Kidney capillary endothelial cell (primary cell): ENCODE results near the gene GBGT1.

ENCODE experiments used
- DNase-seq: peaks from one replicate; pipeline ENCODE4 v3.0.0-alpha.2; 2018; ENCODE audit warnings: low spot score

Gene GBGT1

GRCh38 chr9:133143639-133144141, 20.0 kb downstream of the GBGT1 start:
- DNase-seq, result no peak

GRCh38 chr9:133142684-133143622, 20.8 kb downstream of the GBGT1 start:
- no peak for DNase-seq

- DNase-seq, result no peak
These were observed 21.7 kb downstream of the GBGT1 start for GRCh38 chr9:133141833-133142595.

GRCh38 chr9:133140606-133141005, 23.1 kb downstream of the GBGT1 start:
- DNase-seq, result no peak

GRCh38 chr9:133140174-133140505, 23.6 kb downstream of the GBGT1 start:
- no peak for DNase-seq

GRCh38 chr9:133139246-133140173, 24.2 kb downstream of the GBGT1 start:
- DNase-seq, result no peak

GRCh38 chr9:133137451-133138231, 26.1 kb downstream of the GBGT1 start:
- no peak for DNase-seq

- peak; percentile 75 for DNase-seq
These were observed 28.5 kb downstream of the GBGT1 start for GRCh38 chr9:133135146-133135745.

GRCh38 chr9:133134388-133135145, 29.1 kb downstream of the GBGT1 start:
- no peak for DNase-seq

GRCh38 chr9:133133681-133134387, 29.9 kb downstream of the GBGT1 start:
- peak; percentile 97 for DNase-seq

- no peak for DNase-seq
These were observed 31.5 kb downstream of the GBGT1 start for GRCh38 chr9:133132174-133132573.

- DNase-seq, result no peak
These were observed 32.2 kb downstream of the GBGT1 start for GRCh38 chr9:133131506-133131905.

- DNase-seq, result no peak
These were observed 32.9 kb downstream of the GBGT1 start for GRCh38 chr9:133130685-133131244.

- no peak for DNase-seq
These were observed 34.5 kb downstream of the GBGT1 start for GRCh38 chr9:133129001-133129795.

GRCh38 chr9:133128152-133128551, 35.6 kb downstream of the GBGT1 start:
- DNase-seq, result no peak

- DNase-seq, result no peak
These were observed 36.3 kb downstream of the GBGT1 start for GRCh38 chr9:133127340-133127981.

GRCh38 chr9:133126697-133127339, 36.9 kb downstream of the GBGT1 start:
- no peak for DNase-seq
